Superior temporal gyrus (tissue), 1 donor: ENCODE data around the gene STX10.
"Not testable (repeated sequence)": the region's sequence is repeated elsewhere in the genome, so short reads cannot be mapped to it uniquely, and the experiment has no call there.

Experiments
- DNase-seq: peaks from one replicate; pipeline ENCODE4 v3.0.0-alpha.2; 2016; ENCODE audit errors: extremely low spot score

STX10 gene

GRCh38 chr19:13164343-13165161, 14.4 kb upstream of the STX10 start:
- no peak for DNase-seq

- no peak for DNase-seq
These were observed 13.6 kb upstream of the STX10 start for GRCh38 chr19:13163609-13164342.

- peak; percentile 87 for DNase-seq
These were observed 12.8 kb upstream of the STX10 start for GRCh38 chr19:13162724-13163608.

- DNase-seq = no peak
These were observed 10.4 kb upstream of the STX10 start for GRCh38 chr19:13160557-13160956.

- DNase-seq = no peak
These were observed 9.5 kb upstream of the STX10 start for GRCh38 chr19:13159713-13160112.

- DNase-seq = no peak
These were observed 5.5 kb upstream of the STX10 start for GRCh38 chr19:13155472-13156359.

GRCh38 chr19:13154911-13155471, 4.8 kb upstream of the STX10 start:
- DNase-seq = no peak

- DNase-seq = no peak
These were observed 4.1 kb upstream of the STX10 start for GRCh38 chr19:13154241-13154778.

- DNase-seq = no peak
These were observed 3.5 kb upstream of the STX10 start for GRCh38 chr19:13153569-13154240.

GRCh38 chr19:13152974-13153568, 2.9 kb upstream of the STX10 start:
- peak; percentile 98 for DNase-seq

GRCh38 chr19:13152356-13152973, 2.3 kb upstream of the STX10 start:
- DNase-seq = peak; percentile 66

GRCh38 chr19:13151605-13152355, 1.6 kb upstream of the STX10 start:
- peak; percentile 98 for DNase-seq

- no peak for DNase-seq
These were observed 893 bp upstream of the STX10 start for GRCh38 chr19:13150931-13151604.

- no peak for DNase-seq
These were observed 468 bp downstream of the STX10 start for GRCh38 chr19:13149628-13150186.

- DNase-seq = not testable (repeated sequence)
These were observed 975 bp downstream of the STX10 start for GRCh38 chr19:13149173-13149627.

- DNase-seq = no peak
These were observed 3.2 kb downstream of the STX10 start for GRCh38 chr19:13146763-13147563.
